GM13976 (cell line): ENCODE measurements around the gene CDCA7.
A peak's percentile ranks its signal among the peaks of the same experiment; 100 is the strongest.
"Not testable (repeated sequence)": the region's sequence is repeated elsewhere in the genome, so short reads cannot be mapped to it uniquely, and the experiment has no call there.

Experiments
- DNase-seq: peaks from one replicate; pipeline ENCODE4 v3.0.0; 2012; ENCODE audit warnings: low spot score
- CTCF ChIP-seq: IDR thresholded peaks from 2 replicates; pipeline ENCODE4 v1.5.1; 2012; ENCODE audit warnings: borderline replicate concordance, mild to moderate bottlenecking; ENCODE audit not compliant: insufficient read depth; ENCODE audit errors: extremely low read depth, missing control alignments, control extremely low read depth
- in situ Hi-C: fragments of 300-500 bp; cut with MboI; formaldehyde crosslinking; loops from one replicate; pipeline ENCODE4 v1.12.0; 2022; ENCODE audit warnings: low sequenced_read_pairs, mixed read lengths, inconsistent platforms; ENCODE audit not compliant: unreplicated experiment

The CDCA7 gene

GRCh38 chr2:173354582-173355131 is at the start of gene CDCA7:
Gene CDCA7, plus strand, starts transcription at chr2:173354872. Its CDS starts 92 bp downstream, at chr2:173354964.
- TF ChIP-seq CTCF: no peak
- in situ Hi-C loops: no loop called here
- DNase-seq: peak; percentile 89

GRCh38 chr2:173305303-173305702 is 49.4 kb upstream of the CDCA7 start:
- DNase-seq: no peak
- in situ Hi-C loops: no loop called here
- no peak for TF ChIP-seq CTCF

DNA sequence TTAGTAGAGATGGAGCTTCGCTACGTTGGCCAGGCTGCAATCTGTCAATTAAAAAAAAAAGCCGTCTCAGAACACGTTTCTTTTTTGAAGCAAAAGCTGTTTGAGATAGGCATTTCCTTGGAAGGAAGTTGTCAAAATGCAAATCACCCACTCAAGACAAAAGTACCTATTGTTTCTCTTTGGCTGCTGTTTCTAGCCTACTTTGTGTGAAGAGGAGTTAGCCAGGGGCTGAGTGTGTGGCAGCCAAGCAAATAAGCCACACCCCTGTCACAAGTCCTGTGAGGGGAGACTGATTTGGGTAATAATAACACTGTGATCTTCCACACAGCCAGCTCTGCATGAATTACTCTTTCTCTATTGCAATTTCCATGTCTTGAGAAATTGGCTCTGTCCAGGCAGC is 47.4 kb upstream of the CDCA7 start:
- in situ Hi-C loops: no loop called here
- peak; percentile 64 for DNase-seq
- no peak for TF ChIP-seq CTCF

GRCh38 chr2:173309370-173309769 is 45.3 kb upstream of the CDCA7 start:
- DNase-seq, in situ Hi-C loops: not testable (repeated sequence)

GRCh38 chr2:173311844-173312606 is 42.6 kb upstream of the CDCA7 start:
- no peak for TF ChIP-seq CTCF
- DNase-seq: no peak
- in situ Hi-C loops: no loop called here

GRCh38 chr2:173323371-173323770 is 31.3 kb upstream of the CDCA7 start:
- DNase-seq: no peak
- no peak for TF ChIP-seq CTCF
- in situ Hi-C loops: no loop called here

DNA sequence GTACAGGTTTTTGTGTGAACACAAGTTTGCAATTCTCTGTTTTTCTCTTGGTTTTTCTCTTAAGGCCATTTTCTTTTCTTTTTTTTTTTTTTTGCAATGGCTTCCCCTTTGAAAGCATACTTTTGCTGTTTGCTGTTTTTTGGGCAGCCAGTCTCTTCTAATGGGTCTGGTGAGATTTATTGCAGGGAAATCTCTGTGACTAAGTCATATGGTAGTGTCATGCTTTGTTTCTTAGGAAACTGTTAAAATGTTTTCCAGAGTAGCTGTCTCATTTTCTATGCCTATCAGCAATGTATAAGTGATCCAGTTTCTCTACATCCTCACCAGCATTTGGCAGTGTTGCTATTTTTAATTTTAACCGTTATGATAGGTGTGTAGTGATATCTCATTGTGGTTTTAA is 27.9 kb upstream of the CDCA7 start:
- DNase-seq: no peak
- in situ Hi-C loops: no loop called here
- TF ChIP-seq CTCF: no peak
